Esophagus muscularis mucosa (tissue), 3 donors: ENCODE data around the gene MFSD2B.

ENCODE experiments used
- CTCF ChIP-seq, 3 experiments: fragments of 200-600 bp in 2 of 3; fragments of 450-650 bp in 1 of 3; sonication (generic) in 2 of 3; IDR thresholded peaks; one replicate each; pipeline ENCODE4 v1.5.1; 2017 to 2019; ENCODE audit warnings: antibody characterized with exemption in 3 of 3, mild to moderate bottlenecking in 2 of 3, moderate library complexity in 1 of 3
- POLR2A ChIP-seq: fragments of 450-650 bp; IDR thresholded peaks from one replicate; pipeline ENCODE4 v1.6.1; 2017; ENCODE audit warnings: antibody characterized with exemption, moderate library complexity, mild to moderate bottlenecking, low read depth

GRCh38 chr2:24049485-24050021 is 39.7 kb downstream of the MFSD2B start, which contains the start of gene FKBP1B:
- TF ChIP-seq CTCF (IDR thresholded peaks at IDR 0.05) (no peak), POLR2A (no peak)
